ENCODE measurements around the gene SMIM1.

DNA sequence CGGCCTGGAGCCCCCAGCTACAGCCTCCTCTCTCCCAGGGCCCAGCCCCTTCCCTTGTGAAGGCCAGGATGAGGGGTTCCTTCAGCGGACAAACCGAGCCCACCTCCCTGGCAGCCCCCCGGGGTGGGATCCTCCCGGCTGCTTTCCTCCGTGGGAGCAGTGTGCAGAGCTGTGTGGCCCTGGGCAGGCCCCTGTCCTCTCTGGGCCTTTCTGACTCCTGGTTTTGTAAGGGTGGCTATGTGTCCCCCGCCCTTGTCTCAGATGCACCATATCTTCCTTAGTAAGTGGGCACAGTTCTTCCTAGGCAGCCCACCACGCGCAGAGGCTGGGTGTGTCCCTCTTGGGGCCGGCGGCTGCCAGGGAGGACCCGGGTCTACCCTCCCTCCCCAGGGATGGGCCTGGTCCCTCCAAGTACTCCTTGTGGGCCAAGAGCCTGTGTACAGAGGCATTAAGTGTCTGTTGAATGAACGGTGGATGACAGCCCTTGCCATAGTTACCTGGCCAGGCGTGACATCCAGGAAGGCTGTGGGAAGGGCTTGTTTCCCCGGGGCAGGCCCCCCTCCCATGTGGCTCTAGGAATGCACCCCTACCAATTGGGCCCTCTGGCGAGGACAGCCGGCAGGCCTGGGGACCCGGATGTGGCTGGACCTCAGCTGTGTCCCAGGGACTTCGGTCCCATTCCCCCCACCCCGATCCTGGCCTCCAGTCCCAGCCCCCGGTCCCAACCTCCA, 3.8 kb downstream of the SMIM1 start:
- TF ChIP-seq CREB1 (CRISPR knock-in tag; IDR thresholded peaks at IDR 0.05; ENCODE audit: low read depth) (no peak), CTCF (conservative IDR thresholded peaks at IDR 0.05; ENCODE audit: low read depth in 2 of 2) (no peak), EZH2phosphoT487 (IDR thresholded peaks at IDR 0.05; ENCODE audit: unreplicated experiment) (no peak), POLR2AphosphoS5 (IDR thresholded peaks at IDR 0.05; ENCODE audit: low read depth) (no peak), JUNB (IDR thresholded peaks at IDR 0.05; ENCODE audit: unreplicated experiment) (no peak), EZH2 (IDR thresholded peaks at IDR 0.05; ENCODE audit: low read depth, unreplicated experiment) (no peak), ZNF462 (CRISPR knock-in tag; IDR thresholded peaks at IDR 0.05) (no peak)
- TF ChIP-seq, protein P1, sequence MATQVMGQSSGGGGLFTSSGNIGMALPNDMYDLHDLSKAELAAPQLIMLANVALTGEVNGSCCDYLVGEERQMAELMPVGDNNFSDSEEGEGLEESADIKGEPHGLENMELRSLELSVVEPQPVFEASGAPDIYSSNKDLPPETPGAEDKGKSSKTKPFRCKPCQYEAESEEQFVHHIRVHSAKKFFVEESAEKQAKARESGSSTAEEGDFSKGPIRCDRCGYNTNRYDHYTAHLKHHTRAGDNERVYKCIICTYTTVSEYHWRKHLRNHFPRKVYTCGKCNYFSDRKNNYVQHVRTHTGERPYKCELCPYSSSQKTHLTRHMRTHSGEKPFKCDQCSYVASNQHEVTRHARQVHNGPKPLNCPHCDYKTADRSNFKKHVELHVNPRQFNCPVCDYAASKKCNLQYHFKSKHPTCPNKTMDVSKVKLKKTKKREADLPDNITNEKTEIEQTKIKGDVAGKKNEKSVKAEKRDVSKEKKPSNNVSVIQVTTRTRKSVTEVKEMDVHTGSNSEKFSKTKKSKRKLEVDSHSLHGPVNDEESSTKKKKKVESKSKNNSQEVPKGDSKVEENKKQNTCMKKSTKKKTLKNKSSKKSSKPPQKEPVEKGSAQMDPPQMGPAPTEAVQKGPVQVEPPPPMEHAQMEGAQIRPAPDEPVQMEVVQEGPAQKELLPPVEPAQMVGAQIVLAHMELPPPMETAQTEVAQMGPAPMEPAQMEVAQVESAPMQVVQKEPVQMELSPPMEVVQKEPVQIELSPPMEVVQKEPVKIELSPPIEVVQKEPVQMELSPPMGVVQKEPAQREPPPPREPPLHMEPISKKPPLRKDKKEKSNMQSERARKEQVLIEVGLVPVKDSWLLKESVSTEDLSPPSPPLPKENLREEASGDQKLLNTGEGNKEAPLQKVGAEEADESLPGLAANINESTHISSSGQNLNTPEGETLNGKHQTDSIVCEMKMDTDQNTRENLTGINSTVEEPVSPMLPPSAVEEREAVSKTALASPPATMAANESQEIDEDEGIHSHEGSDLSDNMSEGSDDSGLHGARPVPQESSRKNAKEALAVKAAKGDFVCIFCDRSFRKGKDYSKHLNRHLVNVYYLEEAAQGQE (IDR thresholded peaks at IDR 0.05; ENCODE audit: unreplicated experiment), result no peak

Data from GM23338 (cell line).